RCC 7860 (cell line): Measurements from ENCODE around the gene ACOT4.
A peak's percentile ranks its signal among the peaks of the same experiment; 100 is the strongest.
"Not testable (repeated sequence)": the region's sequence is repeated elsewhere in the genome, so short reads cannot be mapped to it uniquely, and the experiment has no call there.

Source experiments
- DNase-seq: peaks from one replicate; pipeline ENCODE4 v3.0.0-alpha.2; 2015; ENCODE audit warnings: low spot score
- FAIRE-seq: peaks from 2 replicates; lab custom pipeline; 2012; peaks lifted over from hg19 to GRCh38; lab: Jason Lieb, UNC

The ACOT4 gene, protein sequence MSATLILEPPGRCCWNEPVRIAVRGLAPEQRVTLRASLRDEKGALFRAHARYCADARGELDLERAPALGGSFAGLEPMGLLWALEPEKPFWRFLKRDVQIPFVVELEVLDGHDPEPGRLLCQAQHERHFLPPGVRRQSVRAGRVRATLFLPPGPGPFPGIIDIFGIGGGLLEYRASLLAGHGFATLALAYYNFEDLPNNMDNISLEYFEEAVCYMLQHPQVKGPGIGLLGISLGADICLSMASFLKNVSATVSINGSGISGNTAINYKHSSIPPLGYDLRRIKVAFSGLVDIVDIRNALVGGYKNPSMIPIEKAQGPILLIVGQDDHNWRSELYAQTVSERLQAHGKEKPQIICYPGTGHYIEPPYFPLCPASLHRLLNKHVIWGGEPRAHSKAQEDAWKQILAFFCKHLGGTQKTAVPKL

GRCh38 chr14:73591690-73592449, at the start of gene ACOT4:
TSS of gene ACOT4 (plus strand) at chr14:73591873. CDS start at chr14:73591960, 87 bp downstream.
- DNase-seq (no peak), FAIRE-seq (no peak)

GRCh38 chr14:73542961-73543360, 48.7 kb upstream of the ACOT4 start:
- FAIRE-seq, DNase-seq: not testable (repeated sequence)

GRCh38 chr14:73545353-73545752, 46.3 kb upstream of the ACOT4 start:
- FAIRE-seq, DNase-seq: not testable (repeated sequence)

DNA sequence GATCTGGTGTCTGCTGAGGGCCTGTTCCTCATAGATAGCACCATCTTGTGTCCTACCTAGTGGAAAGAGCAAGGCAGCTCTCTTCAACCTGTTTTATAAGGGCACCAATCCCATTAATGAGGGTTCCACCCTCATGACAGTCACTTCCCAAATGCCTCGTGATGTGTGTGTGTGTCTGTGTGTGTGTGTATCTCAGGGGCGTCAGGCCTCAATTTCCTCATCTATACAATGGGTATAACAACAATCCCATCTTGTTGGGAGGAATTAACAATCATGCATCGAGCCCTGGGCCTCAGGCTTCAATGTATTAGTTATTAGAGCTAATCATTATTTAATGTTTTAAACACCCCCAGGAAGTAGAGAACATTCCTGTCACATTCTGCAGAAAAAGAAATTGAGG, 42.6 kb upstream of the ACOT4 start:
- not testable (repeated sequence) for FAIRE-seq, DNase-seq

- DNase-seq, FAIRE-seq: not testable (repeated sequence)
Observed at GRCh38 chr14:73549889-73550524, 41.7 kb upstream of the ACOT4 start.

GRCh38 chr14:73553845-73554244, 37.8 kb upstream of the ACOT4 start:
- DNase-seq: no peak
- FAIRE-seq: no peak

- not testable (repeated sequence) for FAIRE-seq, DNase-seq
Observed at GRCh38 chr14:73557201-73557600, 34.5 kb upstream of the ACOT4 start.

DNA sequence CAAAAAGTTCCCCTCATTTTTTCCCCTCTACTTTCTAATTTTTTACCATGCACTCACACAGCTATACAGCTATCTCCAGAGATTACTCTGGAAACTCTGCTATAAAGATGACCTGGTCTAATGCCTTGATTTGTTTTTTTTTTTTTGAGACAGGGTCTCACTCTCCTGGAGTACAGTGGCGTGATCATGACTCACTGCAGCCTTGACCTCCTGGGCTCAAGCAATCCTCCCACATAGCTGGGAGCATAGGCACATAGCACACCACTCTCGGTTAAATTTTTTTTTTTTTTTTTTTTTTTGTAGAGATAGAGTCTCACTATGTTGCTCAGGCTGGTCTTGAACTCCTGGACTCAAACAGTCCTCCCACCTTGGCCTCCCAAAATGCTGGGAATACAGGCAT, 33.4 kb upstream of the ACOT4 start:
- DNase-seq, FAIRE-seq: not testable (repeated sequence)

DNA sequence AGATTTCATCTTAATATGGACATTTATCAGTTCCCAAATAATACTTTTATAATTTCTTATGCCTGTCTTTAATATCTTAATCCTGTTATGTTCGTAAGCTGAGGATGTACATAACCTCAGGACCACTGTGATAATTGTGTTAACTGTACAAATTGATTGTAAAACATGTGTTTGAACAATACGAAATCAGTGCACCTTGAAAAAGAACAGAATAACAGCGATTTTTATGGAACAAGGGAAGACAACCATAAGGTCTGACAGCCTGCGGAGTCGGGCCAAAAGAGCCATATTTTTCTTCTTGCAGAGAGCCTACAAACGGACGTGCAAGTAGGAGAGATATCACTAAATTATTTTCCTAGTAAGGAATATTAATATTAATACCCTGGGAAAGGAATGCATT, 29.4 kb upstream of the ACOT4 start:
- DNase-seq, FAIRE-seq: not testable (repeated sequence)

- not testable (repeated sequence) for DNase-seq, FAIRE-seq
Observed at GRCh38 chr14:73562696-73563095, 29.0 kb upstream of the ACOT4 start.

- DNase-seq, FAIRE-seq: not testable (repeated sequence)
Observed at GRCh38 chr14:73566431-73566830, 25.2 kb upstream of the ACOT4 start.

- DNase-seq, FAIRE-seq: not testable (repeated sequence)
Observed at GRCh38 chr14:73566935-73567334, 24.7 kb upstream of the ACOT4 start.

DNA sequence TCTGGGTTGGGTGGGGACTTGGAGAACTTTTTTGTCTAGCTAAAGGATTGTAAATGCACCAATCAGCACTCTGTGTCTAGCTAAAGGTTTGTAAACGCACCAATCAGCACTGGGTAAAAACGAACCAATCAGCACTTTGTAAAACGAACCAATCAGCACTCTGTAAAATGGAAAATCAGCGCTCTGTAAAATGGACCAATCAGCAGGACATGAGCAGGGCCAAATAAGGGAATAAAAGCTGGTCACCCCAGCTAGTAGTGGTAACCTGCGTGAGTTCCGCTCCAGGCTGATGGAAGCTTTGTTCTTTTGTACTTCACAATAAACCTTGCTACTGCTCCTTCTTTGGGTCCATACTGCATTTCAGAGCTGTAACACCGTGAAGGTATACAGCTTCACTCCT, 24.3 kb upstream of the ACOT4 start:
- FAIRE-seq (no peak), DNase-seq (no peak)

DNA sequence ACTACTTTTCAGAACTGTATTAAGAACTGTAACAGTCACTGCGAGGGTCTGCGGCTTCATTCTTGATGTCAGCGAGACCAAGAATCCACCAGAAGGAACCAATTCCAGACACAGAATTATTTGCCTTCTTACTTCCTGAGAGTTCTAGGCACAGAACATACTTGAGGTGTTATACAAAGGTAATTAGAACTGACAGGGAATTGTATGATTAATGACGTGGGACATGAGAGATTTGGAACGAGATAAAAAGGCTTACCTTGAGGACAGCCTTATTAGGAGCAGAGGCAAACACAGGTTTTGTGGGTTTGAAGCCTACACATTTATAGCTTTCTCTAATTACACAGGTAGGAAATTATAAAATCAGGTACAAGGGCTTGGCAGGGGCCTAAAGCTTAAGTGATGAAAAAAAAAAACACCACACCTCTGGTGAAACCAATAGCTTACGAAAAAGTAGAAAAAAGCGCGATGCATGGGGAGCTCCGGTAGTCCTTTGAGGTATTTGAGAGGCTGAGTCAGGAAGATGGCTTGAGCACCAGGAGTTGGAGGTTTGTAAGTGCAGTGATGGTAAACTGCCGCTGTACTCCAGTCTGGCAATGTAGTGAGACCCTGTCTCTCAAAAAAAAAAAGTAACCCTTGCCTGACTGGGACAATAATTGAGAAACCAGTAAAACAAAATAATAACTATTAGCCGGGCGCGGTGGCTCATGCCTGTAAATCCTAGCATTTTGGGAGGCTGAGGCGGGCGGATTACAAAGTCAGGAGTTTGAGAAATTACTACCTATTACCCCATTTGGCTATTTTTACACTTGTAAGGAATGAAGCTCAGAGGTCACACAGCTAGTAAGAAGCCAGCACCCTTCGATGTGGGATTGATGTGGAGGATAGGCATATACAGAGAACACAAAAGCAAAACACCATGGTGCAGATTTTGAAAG, 23.5 kb upstream of the ACOT4 start:
- no peak for FAIRE-seq
- DNase-seq: no peak

- not testable (repeated sequence) for DNase-seq, FAIRE-seq
Observed at GRCh38 chr14:73568886-73569184, 22.8 kb upstream of the ACOT4 start.

- not testable (repeated sequence) for FAIRE-seq
- peak; percentile 34 for DNase-seq
Observed at GRCh38 chr14:73569185-73569958, 22.3 kb upstream of the ACOT4 start, which contains the start of gene ACOT2. TSS of gene ACOT2 (plus strand) at chr14:73569213. CDS start at chr14:73569241, 28 bp downstream.

DNA sequence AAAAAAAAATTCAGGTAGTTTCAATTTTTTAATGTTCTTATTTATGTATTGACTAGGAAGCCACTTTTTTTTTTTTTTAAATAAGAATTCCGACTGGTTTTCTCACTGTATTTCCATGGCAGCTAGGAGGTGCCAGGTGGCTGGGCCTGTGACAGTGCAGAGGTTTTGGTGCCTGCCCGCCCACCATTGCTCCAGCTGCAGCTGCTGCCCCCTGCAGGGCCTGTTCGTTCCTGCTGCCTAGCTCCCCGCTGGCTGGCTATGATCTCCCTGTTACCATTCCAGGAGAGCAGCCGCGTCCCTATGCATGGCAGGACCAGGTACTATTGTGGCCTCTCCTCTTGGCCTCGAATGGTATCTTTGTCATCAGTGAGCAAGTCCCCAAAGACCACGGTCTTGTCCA, 20.8 kb upstream of the ACOT4 start:
- FAIRE-seq, DNase-seq: not testable (repeated sequence)

DNA sequence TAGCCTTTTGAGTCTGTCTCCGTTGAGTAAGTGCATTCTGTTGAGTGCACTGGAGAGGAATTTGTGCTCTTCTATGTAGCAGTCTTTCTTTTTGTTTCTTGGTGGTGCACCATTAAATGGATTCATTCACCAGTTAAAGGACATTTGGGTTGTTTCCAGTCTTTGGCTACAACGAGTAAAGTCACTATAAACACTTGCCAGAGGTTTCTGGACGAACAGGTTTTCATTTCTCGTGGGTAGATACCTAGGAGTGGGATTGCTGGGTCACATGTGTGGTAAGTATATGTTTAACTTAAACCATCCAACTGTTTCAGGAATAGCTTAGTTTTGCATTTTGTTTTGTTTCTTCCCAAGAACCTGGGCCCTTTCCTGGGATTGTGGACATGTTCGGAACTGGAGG, 18.6 kb upstream of the ACOT4 start:
- not testable (repeated sequence) for DNase-seq, FAIRE-seq

- DNase-seq, FAIRE-seq: not testable (repeated sequence)
Observed at GRCh38 chr14:73573740-73574139, 17.9 kb upstream of the ACOT4 start.
